Type B pancreatic cell (in vitro differentiated cells): ENCODE results near the gene CDC42EP3. TPM values are rescaled to one million over a fixed set of nuclear protein-coding genes. Genes with fewer than 3 reads are reported as not detected.
A peak's percentile ranks its signal among the peaks of the same experiment; 100 is the strongest.

Experiments used
- DNase-seq: peaks from one replicate; pipeline ENCODE4 v3.0.0; 2021; ENCODE audit warnings: mixed read lengths; ENCODE audit not compliant: unreplicated experiment; ENCODE audit errors: extremely low spot score
- H3K27ac Mint-ChIP-seq: 2 replicates; pipeline ENCODE4 v1.8.0; 2021; ENCODE audit warnings: mild to moderate bottlenecking, mixed read lengths
- H3K27me3 Mint-ChIP-seq: 2 replicates; pipeline ENCODE4 v1.8.0; 2021; ENCODE audit warnings: mixed read lengths
- H3K36me3 Mint-ChIP-seq: 2 replicates; pipeline ENCODE4 v1.8.0; 2021; ENCODE audit warnings: mixed read lengths
- H3K4me1 Mint-ChIP-seq: one replicate; pipeline ENCODE4 v1.8.0; 2021; ENCODE audit warnings: mixed read lengths; ENCODE audit not compliant: unreplicated experiment
- H3K4me3 Mint-ChIP-seq: 2 replicates; pipeline ENCODE4 v1.8.0; 2021; ENCODE audit warnings: mild to moderate bottlenecking, mixed read lengths
- H3K9me3 Mint-ChIP-seq: 2 replicates; pipeline ENCODE4 v1.8.0; 2021; ENCODE audit warnings: mixed read lengths
- total RNA-seq: library from RNA; stranded (reverse); gene quantifications from 2 replicates; pipeline ENCODE4 v1.2.1, GENCODE V29; 2021; ENCODE audit warnings: low replicate concordance
- TF ChIP-seq, protein P1 (sequence below): fragments of 200-600 bp; sonication (generic); conservative IDR thresholded peaks from 2 replicates; pipeline ENCODE4 v1.5.0; 2021; ENCODE audit warnings: antibody characterized with exemption, mild to moderate bottlenecking

The CDC42EP3 gene
- total RNA-seq, 1 donor from 2014 or later, result 43.7 TPM

DNA sequence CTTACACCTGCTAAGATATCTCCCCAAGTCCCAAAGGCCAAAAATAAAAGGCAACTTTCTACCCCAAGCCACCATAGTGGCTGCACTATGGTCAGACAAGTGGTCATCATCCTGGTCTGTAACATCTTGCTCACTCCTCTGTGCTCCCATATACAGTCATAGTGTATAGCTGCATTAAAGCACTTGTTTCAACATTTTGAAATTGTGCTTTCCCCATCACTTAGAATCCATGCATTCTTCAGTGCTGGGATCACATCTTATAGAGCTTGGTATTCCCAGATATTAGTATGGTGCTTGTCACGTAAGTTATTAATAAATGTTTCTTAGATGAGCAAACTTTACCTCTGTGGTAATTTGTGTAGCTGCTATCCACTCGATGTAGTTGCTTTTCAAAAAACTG, 40.4 kb upstream of the CDC42EP3 start:
- Mint-ChIP-seq H3K27ac (peak overlapping the region; percentile 9), H3K9me3 (no peaks in the 10 kb centered on the region), H3K4me3 (no peak overlapping the region), H3K36me3 (no peaks in the 10 kb centered on the region), H3K27me3 (no peaks in the 10 kb centered on the region), H3K4me1 (peaks cover 27% of the 10 kb centered on the region)
- TF ChIP-seq, protein P1, sequence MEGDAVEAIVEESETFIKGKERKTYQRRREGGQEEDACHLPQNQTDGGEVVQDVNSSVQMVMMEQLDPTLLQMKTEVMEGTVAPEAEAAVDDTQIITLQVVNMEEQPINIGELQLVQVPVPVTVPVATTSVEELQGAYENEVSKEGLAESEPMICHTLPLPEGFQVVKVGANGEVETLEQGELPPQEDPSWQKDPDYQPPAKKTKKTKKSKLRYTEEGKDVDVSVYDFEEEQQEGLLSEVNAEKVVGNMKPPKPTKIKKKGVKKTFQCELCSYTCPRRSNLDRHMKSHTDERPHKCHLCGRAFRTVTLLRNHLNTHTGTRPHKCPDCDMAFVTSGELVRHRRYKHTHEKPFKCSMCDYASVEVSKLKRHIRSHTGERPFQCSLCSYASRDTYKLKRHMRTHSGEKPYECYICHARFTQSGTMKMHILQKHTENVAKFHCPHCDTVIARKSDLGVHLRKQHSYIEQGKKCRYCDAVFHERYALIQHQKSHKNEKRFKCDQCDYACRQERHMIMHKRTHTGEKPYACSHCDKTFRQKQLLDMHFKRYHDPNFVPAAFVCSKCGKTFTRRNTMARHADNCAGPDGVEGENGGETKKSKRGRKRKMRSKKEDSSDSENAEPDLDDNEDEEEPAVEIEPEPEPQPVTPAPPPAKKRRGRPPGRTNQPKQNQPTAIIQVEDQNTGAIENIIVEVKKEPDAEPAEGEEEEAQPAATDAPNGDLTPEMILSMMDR, result no peak
- no peak for DNase-seq

DNA sequence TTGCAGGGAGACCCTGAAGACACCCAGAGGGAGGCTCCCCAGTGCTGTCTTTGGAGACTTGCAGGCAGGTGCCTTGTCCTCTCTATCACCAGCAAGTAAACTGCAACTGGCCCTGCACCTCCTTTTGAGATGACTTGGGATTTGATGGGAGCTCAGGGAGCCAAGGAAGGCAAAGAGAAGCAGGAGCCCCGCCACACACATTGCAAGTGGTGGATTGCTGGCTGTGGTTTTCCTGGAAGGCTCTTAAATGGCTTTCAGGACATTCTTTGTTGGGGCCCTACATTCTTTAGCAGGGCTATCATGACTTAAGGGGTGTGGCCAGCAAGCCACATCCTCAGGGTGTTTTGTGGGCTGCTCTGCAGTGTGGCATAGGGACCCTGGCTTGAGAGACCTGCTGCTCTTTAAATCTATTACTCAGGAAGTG, 39.9 kb upstream of the CDC42EP3 start:
- H3K27ac Mint-ChIP-seq, result peak overlapping the region; percentile 9
- TF ChIP-seq, protein P1, result no peak

DNA sequence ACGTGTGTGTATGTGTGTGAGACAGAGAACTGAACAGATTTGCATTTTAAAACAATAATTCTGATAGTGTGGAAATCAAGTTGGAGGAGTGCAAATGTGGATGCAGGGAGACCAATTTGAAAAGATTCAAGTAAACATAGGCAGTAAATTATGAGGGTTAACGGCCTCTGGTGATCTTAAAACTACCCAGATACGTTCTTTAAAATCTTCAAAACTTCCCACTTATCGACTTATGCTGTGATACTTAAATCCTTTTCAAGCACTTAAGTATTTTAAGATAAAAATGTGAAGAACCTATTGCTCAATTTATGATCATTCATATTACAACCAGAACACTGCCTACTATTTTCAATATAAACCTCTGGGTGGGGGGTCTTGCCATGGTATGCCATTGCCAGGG, 37.7 kb upstream of the CDC42EP3 start:
- H3K4me1 Mint-ChIP-seq, result peaks cover 38% of the 10 kb centered on the region
- no peak overlapping the region for H3K4me3 Mint-ChIP-seq
- no peaks in the 10 kb centered on the region for H3K27me3 Mint-ChIP-seq
- H3K27ac Mint-ChIP-seq, result peak overlapping the region; percentile 63
- H3K9me3 Mint-ChIP-seq, result no peaks in the 10 kb centered on the region
- DNase-seq, result no peak
- H3K36me3 Mint-ChIP-seq, result no peaks in the 10 kb centered on the region
- TF ChIP-seq, protein P1, result no peak

More for the DNA sequence above, 39.9 kb upstream of the CDC42EP3 start:
- no peaks in the 10 kb centered on the region for H3K27me3 Mint-ChIP-seq
- peaks cover 32% of the 10 kb centered on the region for H3K4me1 Mint-ChIP-seq
- no peaks in the 10 kb centered on the region for H3K36me3 Mint-ChIP-seq
- H3K9me3 Mint-ChIP-seq, result no peaks in the 10 kb centered on the region
- H3K4me3 Mint-ChIP-seq, result no peak overlapping the region
- no peak for DNase-seq

DNA sequence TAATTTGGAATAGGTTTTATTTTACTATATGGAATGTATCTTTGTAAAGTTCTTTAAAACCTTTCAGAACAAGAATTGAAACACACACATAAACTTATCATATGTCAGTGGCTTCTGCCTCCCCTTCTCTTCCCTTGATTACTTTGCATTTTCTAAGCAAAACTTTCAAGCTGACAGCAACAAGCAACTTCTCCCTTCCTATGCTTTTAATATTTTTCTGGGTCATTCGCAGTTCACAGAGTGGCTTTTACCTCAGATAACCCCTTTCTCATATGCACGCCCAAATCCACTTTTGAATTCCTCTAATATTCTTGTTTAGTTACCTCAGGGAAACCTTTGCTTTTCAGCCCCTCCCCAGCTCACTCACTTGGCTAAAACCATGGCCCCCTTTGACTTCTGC, 36.7 kb upstream of the CDC42EP3 start:
- Mint-ChIP-seq H3K27me3 (no peaks in the 10 kb centered on the region), H3K27ac (peak overlapping the region; percentile 63)
- TF ChIP-seq, protein P1, result no peak

DNA sequence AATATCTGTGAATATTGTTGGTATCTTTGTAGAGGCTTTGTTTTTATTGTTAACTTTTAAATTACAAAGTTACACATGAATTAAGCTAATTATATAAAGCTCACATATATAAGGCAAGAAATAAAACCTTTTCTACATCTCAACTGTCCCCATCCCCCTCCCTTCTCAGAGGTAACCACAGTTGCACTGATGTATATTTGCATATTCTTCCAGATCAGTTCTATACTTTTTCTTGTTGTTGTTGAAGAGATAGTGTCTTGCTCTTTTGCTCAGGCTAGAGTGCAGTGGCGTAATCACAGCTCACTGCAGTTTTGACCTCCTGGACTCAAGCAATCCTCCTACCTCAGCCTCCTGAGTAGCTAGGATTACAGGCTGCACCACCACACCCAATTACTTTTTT, 36.0 kb upstream of the CDC42EP3 start:
- H3K36me3 Mint-ChIP-seq, result no peaks in the 10 kb centered on the region
- H3K4me1 Mint-ChIP-seq, result peaks cover 38% of the 10 kb centered on the region
- H3K9me3 Mint-ChIP-seq, result no peaks in the 10 kb centered on the region
- no peak overlapping the region for H3K4me3 Mint-ChIP-seq
- H3K27me3 Mint-ChIP-seq, result no peaks in the 10 kb centered on the region
- no peak for DNase-seq
- TF ChIP-seq, protein P1, result no peak
- peak overlapping the region; percentile 83 for H3K27ac Mint-ChIP-seq

More for the DNA sequence above, 36.7 kb upstream of the CDC42EP3 start:
- no peak for DNase-seq
- Mint-ChIP-seq H3K9me3 (no peaks in the 10 kb centered on the region), H3K4me1 (peaks cover 38% of the 10 kb centered on the region), H3K4me3 (peak overlapping the region; percentile 28), H3K36me3 (no peaks in the 10 kb centered on the region)
